Fibroblast of lung (primary cell): Measurements from ENCODE around the gene KLB. TPM values are rescaled to one million over a fixed set of nuclear protein-coding genes. Genes with fewer than 3 reads are reported as not detected.
"Not testable (repeated sequence)": the region's sequence is repeated elsewhere in the genome, so short reads cannot be mapped to it uniquely, and the experiment has no call there.

ENCODE experiments used
- DNase-seq, 2 donors: peaks; one replicate each; pipeline versions ENCODE4 v3.0.0 to v3.0.0-alpha.2; 2010; ENCODE audit warnings: low read depth in 2 of 2
- H2AFZ ChIP-seq: 2 replicates; pipeline ENCODE4 v1.5.1; 2012; ENCODE audit warnings: low read length, control low read depth, inconsistent platforms
- H3K27ac ChIP-seq: 2 replicates; pipeline ENCODE4 v1.5.1; 2011; ENCODE audit warnings: low read length, control low read depth; ENCODE audit not compliant: insufficient read depth
- H3K27me3 ChIP-seq: 2 replicates; pipeline ENCODE4 v1.5.1; 2011; ENCODE audit warnings: mild to moderate bottlenecking, low read length; ENCODE audit not compliant: control insufficient read depth, insufficient read depth
- H3K36me3 ChIP-seq: 2 replicates; pipeline ENCODE4 v1.5.1; 2011; ENCODE audit warnings: low read length; ENCODE audit not compliant: control insufficient read depth, insufficient read depth
- H3K4me1 ChIP-seq: 2 replicates; pipeline ENCODE4 v1.5.1; 2011; ENCODE audit warnings: low read length; ENCODE audit not compliant: control insufficient read depth, insufficient read depth; ENCODE audit errors: extremely low read depth
- H3K4me2 ChIP-seq: 2 replicates; pipeline ENCODE4 v1.5.1; 2011; ENCODE audit warnings: low read length, control low read depth; ENCODE audit not compliant: insufficient read depth; ENCODE audit errors: extremely low read depth
- H3K4me3 ChIP-seq, 4 experiments: fragments of 200-600 bp in 1 of 4; sonication (generic) in 1 of 4; replicated peaks in 1 of 4; 2 replicates each; pipeline ENCODE4 v1.5.1; 2011 to 2016; ENCODE audit warnings: low read length in 4 of 4, low read depth in 3 of 4, mild to moderate bottlenecking in 3 of 4, control low read depth in 2 of 4, inconsistent platforms in 1 of 4, mixed read lengths in 1 of 4; ENCODE audit not compliant: insufficient read depth in 1 of 4; ENCODE audit errors: control extremely low read depth in 1 of 4
- H3K79me2 ChIP-seq: 2 replicates; pipeline ENCODE4 v1.5.1; 2012; ENCODE audit warnings: mild to moderate bottlenecking, low read length, inconsistent platforms; ENCODE audit not compliant: control insufficient read depth, insufficient read depth
- H3K9ac ChIP-seq: 2 replicates; pipeline ENCODE4 v1.5.1; 2011; ENCODE audit warnings: mild to moderate bottlenecking, low read length, control low read depth; ENCODE audit not compliant: insufficient read depth
- H3K9me3 ChIP-seq: 2 replicates; pipeline ENCODE4 v1.5.1; 2012; ENCODE audit warnings: low read depth, low read length; ENCODE audit not compliant: control insufficient read depth, insufficient read depth
- H4K20me1 ChIP-seq: 2 replicates; pipeline ENCODE4 v1.5.1; 2011; ENCODE audit warnings: low read length; ENCODE audit not compliant: control insufficient read depth, insufficient read depth; ENCODE audit errors: extremely low read depth
- EZH2 ChIP-seq: IDR thresholded peaks from 2 replicates; pipeline ENCODE4 v1.5.1; 2012; ENCODE audit warnings: low read length, control low read depth, mild to moderate bottlenecking; ENCODE audit errors: missing control alignments
- polyA plus RNA-seq, 2 donors: library from polyadenylated mRNA; depleted of rRNA in 1 of 2; stranded (reverse) in 1 of 2; unstranded in 1 of 2; fragments of >200 nt; gene quantifications; 2 replicates each; pipeline ENCODE4 v1.2.1, GENCODE V29; 2011 to 2012; ENCODE audit warnings: missing spikeins in 1 of 2
- total RNA-seq: library from RNA; depleted of rRNA; stranded (reverse); fragments of >200 nt; gene quantifications from 2 replicates; pipeline ENCODE4 v1.2.1, GENCODE V29; 2014
- TF ChIP-seq, protein P1 (sequence below), 2 donors: IDR thresholded peaks in 1 of 2; conservative IDR thresholded peaks in 1 of 2; 1 replicate in 1 of 2; 2 replicates in 1 of 2; pipeline ENCODE4 v1.5.1; 2011 to 2012; ENCODE audit warnings: low read length in 2 of 2, control low read depth in 1 of 2, inconsistent platforms in 1 of 2, low read depth in 1 of 2, mild to moderate bottlenecking in 1 of 2

Gene KLB
- total and polyA plus RNA-seq, 2 donors (not counting 1 experiment from before 2014, with no cell fraction given), result not detected

DNA sequence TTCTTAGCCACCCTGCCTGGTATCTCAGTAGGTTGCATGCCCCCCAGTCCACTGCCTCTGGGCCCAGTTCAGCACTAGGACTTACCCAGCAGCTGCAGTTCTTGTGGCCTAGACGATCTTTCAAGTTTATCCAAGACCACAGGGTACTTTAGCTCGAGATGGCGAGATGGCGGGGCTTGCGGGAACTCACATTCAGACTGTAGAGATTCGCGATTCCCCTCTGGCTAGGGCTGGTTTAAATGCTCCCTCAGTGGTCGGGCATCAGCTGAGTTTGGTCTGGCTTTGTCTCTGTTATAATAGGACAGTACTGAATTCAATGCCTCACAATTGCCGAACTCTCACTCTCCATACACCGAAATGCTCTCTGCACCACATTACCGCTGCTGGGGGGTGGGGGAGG, 22.2 kb upstream of the KLB start:
- Histone ChIP-seq H3K4me3 (no peak overlapping the region), H3K36me3 (no peaks in the 10 kb centered on the region), H3K9ac (no peak overlapping the region), H4K20me1 (no peaks in the 10 kb centered on the region), H3K27ac (no peak overlapping the region), H3K4me1 (no peaks in the 10 kb centered on the region), H2AFZ (no peak overlapping the region), H3K27me3 (no peaks in the 10 kb centered on the region), H3K9me3 (no peaks in the 10 kb centered on the region), H3K4me2 (no peak overlapping the region), H3K79me2 (no peaks in the 10 kb centered on the region)
- TF ChIP-seq, protein P1, sequence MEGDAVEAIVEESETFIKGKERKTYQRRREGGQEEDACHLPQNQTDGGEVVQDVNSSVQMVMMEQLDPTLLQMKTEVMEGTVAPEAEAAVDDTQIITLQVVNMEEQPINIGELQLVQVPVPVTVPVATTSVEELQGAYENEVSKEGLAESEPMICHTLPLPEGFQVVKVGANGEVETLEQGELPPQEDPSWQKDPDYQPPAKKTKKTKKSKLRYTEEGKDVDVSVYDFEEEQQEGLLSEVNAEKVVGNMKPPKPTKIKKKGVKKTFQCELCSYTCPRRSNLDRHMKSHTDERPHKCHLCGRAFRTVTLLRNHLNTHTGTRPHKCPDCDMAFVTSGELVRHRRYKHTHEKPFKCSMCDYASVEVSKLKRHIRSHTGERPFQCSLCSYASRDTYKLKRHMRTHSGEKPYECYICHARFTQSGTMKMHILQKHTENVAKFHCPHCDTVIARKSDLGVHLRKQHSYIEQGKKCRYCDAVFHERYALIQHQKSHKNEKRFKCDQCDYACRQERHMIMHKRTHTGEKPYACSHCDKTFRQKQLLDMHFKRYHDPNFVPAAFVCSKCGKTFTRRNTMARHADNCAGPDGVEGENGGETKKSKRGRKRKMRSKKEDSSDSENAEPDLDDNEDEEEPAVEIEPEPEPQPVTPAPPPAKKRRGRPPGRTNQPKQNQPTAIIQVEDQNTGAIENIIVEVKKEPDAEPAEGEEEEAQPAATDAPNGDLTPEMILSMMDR (conservative IDR thresholded peaks at IDR 0.05 in 1 of 2, IDR thresholded peaks at IDR 0.05 in 1 of 2; ENCODE audit: low read depth in 1 of 2, low read length in 2 of 2), result no peak
- no peak for DNase-seq

DNA sequence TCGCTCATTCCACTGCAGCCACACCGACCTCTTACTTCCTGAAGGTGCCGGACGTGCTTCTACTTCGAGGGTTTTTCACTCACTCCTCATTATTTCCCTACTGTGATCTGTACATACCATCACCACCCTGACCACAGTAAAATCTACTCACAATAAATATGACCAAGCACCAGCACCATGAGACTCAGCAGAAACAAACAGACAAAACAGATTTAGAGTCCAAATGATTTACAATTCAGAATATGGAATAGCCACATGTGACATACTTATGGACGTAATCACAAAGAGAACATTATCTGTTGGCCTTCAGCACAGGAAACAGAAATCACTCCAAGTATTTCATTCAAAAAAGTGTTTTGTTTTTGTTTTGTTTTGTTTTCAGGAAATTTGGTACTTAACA, 16.1 kb upstream of the KLB start:
- Histone ChIP-seq H3K27me3 (peaks cover 4% of the 10 kb centered on the region), H4K20me1 (no peaks in the 10 kb centered on the region), H3K9ac (no peak overlapping the region)

DNA sequence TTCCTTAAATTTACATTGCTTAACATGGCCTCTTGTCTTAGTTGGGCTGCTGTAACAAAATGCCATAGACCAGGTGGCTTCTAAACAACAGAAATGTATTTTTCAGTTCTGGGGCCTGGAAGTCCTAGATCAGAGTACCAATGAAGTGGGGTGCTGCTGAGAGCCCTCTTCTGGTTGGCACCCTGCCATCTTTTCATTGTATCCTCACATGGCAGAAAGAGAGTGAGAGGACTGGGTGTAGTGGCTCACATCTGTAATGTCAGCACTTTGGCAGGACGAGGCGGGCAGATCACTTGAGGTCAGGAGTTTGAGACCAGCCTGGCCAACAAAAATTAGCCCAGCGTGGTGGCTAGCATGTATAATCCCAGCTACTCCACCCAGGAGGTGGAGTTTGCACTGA, 12.0 kb upstream of the KLB start:
- Histone ChIP-seq H3K4me2 (no peak overlapping the region), H3K27ac (no peak overlapping the region), H4K20me1 (no peaks in the 10 kb centered on the region), H3K9me3 (no peaks in the 10 kb centered on the region), H2AFZ (no peak overlapping the region), H3K9ac (no peak overlapping the region), H3K27me3 (peaks cover 4% of the 10 kb centered on the region), H3K79me2 (no peaks in the 10 kb centered on the region), H3K36me3 (no peaks in the 10 kb centered on the region), H3K4me3 (no peak overlapping the region), H3K4me1 (no peaks in the 10 kb centered on the region)
- no peak for DNase-seq
- TF ChIP-seq, protein P1 (conservative IDR thresholded peaks at IDR 0.05 in 1 of 2, IDR thresholded peaks at IDR 0.05 in 1 of 2; ENCODE audit: low read depth in 1 of 2, low read length in 2 of 2), result no peak
- TF ChIP-seq EZH2, result no peak

More for the DNA sequence above, 16.1 kb upstream of the KLB start:
- Histone ChIP-seq H3K79me2 (no peaks in the 10 kb centered on the region), H2AFZ (peak overlapping the region; percentile 26), H3K4me1 (no peaks in the 10 kb centered on the region), H3K9me3 (no peaks in the 10 kb centered on the region), H3K36me3 (no peaks in the 10 kb centered on the region), H3K4me3 (no peak overlapping the region), H3K27ac (no peak overlapping the region), H3K4me2 (no peak overlapping the region)
- no peak for DNase-seq
- TF ChIP-seq, protein P1 (conservative IDR thresholded peaks at IDR 0.05 in 1 of 2, IDR thresholded peaks at IDR 0.05 in 1 of 2; ENCODE audit: low read depth in 1 of 2, low read length in 2 of 2), result no peak
- no peak for TF ChIP-seq EZH2

DNA sequence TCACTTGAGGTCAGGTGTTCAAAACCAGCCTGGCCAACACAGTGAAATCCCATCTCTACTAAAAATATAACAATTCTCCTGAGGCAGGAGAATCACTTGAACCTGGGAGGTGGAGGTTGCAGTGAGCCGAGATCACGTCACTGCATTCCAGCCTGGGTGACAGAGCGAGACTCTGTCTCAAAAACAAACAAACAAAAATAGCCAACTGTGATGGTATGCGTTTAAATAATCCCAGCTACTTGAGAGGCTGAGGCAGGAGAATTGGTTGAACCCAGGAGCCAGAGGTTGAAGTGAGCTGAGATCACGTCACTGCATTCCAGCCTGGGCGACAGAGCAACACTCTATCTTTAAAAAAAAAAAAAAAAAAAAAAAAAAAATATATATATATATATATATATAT, 5.1 kb upstream of the KLB start:
- not testable (repeated sequence) for H3K27me3 ChIP-seq, H4K20me1 ChIP-seq, H3K79me2 ChIP-seq, DNase-seq, H3K4me1 ChIP-seq, H3K9ac ChIP-seq, H3K9me3 ChIP-seq, H3K36me3 ChIP-seq, H3K27ac ChIP-seq, H3K4me2 ChIP-seq, H2AFZ ChIP-seq, H3K4me3 ChIP-seq
